Measurements from ENCODE around the gene OR2H2.

The OR2H2 gene

DNA sequence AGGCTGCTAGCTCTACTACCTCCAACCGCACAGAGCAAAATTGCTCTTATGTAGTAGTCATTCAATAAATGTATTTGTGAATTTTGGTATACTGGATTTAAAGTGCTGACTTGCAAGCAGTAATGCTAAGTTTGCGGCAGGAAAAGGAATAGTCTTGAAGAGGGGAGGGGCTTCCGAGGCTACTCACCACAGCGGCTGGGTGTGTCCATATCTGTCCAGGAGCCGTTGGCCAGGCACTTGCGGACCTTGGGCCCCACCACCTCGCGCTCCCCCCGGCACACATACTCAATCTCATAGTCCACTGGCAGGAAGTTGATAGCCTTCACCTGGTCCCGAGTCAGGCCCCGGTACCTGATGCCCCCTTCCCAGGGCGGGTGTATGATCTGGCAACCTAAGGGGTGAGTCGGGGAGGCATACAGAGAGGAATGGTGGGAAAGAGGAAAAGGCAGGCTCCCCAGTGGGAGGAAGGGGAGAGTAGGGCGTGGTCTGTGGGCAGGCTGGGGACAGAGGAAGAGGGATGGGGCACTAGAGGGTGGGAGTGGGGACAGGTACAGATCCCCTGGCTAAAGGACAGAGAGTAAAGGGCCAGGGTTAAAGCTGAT lies 46.4 kb downstream of the OR2H2 start:
- DNase-seq, result no peak

DNA sequence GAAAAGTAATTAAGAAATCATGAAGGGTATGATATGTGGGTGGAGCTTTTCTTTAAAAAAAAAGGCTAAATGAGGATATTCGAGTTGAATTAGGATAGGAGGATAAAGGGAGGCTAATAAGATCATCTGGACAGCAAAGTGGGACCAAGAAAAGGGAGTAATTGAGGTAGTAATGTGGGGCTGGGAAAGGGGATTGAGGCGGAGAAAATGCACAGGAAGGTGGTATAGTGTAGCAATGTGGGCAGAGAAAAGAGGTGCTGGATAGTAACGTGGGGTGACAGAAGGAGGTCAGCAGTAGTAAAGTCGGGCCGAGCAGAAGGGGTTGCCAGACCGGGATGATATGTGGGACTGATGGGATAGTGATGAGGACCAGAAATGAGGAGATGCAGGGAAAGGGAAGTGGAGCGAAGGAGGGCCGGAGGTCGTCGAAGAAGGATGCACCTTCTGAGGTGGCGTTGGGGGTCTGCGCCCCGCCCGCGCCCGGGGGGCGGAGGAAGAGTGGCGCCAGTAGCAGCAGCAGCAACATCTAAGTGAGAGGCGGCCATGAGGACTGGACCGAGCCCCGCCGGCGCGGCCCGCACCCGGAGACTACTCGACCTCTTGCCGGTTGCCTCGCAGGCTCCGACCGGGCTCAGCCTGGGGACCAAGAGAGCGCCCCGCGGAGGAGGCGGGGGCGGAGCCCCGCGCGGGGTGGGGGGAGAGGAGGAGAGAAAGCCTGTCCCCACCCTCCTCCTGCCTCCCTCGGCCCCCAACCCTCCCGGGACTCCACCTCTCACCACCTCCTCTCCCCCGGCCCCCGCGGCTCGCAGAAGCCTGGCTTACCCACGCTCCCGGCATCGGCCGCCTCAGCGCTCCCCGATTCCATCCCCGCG lies 47.2 kb downstream of the OR2H2 start:
- DNase-seq, result peak; percentile 71

DNA sequence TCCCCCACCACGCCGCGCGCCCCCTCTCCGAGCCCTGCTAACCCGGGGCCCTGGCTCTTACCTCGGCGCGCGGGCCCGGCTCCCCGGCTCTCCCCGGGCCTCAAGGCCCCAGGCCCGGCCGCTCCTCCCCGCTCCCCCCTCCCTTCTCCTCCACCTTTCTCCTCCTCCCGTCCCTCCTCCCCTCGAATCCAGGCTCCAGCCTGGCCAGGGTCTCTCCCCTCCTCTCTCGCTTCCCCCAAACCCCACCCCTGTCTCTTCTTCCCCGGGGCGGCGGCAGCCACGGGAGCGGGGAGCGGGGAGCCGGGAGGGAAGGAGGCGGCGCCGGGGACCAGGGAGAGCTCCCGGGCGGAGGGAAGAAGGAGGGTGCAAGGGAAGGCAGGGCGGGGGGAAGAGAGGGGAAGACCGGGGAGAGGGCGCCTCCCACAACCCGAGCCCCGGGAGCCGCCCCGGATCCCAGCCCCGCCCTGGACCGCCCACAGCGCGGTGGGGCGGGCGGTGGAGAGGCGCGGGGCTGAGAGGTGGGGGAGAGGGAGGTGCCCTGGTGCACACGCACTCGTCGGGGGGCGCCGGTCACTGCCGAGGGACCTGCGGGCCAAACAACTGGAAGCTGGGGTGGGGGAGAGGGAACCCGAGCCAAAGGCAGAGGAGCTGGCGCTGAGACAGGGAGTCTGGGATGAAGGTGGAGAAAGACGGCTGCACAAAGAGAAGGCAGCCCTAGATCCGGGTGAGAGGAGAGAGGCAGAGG lies 48.0 kb downstream of the OR2H2 start, which contains the start of gene GABBR1:
TSS of gene GABBR1 (minus strand) at position 395 of the 745 bp plus-strand sequence. CDS start 798 bp downstream, outside the sequence.
- DNase-seq, result peak; percentile 78

DNA sequence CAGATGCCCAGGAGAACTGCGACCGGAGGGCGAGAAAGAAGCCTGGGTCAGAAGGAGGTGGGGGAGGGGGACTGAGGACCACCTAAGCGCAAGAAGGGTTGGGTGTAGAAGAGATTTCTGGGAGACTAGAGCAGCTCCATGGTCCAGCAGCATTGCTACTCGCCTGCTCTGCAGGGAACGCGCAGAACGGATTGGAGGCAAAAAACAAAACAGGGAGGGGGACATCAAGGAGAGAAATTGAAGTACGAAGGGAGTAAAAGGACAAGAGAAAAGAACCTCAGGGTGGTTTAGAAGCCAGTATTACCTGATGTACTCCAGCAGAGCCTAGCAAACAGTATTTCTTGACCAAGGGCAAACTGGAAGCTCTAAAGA lies 48.6 kb downstream of the OR2H2 start:
- no peak for DNase-seq

DNA sequence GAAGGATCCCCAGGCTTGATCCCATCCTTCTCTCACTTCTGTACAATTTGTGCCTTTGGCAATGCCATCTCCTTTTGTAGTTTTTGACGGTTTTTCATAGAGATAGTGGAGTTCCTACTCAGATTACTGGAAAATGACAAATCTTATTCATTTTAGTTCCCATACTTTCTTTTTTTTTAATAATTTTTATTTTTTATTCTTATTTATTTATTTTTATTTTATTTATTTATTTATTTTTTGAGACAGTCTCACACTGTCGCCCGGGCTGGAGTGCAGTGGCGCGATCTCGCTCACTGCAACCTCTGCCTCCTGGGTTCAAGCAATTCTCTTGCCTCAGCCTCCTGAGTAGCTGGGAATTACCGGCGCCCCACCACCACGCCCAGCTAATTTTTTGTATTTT lies 52.3 kb downstream of the OR2H2 start:
- DNase-seq, result no peak

Data from activated T-cell treated with anti-CD3 and anti-CD28 coated beads, Interleukin-2, amount 50 U/mL, for 1 hour (primary cell).